ENCODE results near the gene RFTN1. TPM values are rescaled to one million over a fixed set of nuclear protein-coding genes. Genes with fewer than 3 reads are reported as not detected.

The RFTN1 gene
- polyA plus RNA-seq, 2 of the 4 experiments (the other 2 are of a cell fraction) = 1.8 to 3.7 TPM

- Histone ChIP-seq H3K4me2 (no peak overlapping the region), H3K4me1 (no peaks in the 10 kb centered on the region), H3K27ac (no peak overlapping the region), H3K4me3 (no peak overlapping the region), H3K9me3 (no peaks in the 10 kb centered on the region)
- ATAC-seq (no peak), DNase-seq (ENCODE audit: low read depth in 1 of 2, low spot score in 1 of 2) (no peak), FAIRE-seq (no peak)
- POLR2A ChIA-PET = no interaction called here
- TF ChIP-seq ZC3H11A (IDR thresholded peaks at IDR 0.05) (no peak), CBX8 (IDR thresholded peaks at IDR 0.05) (no peak), TFCP2L1 (CRISPR knock-in tag; IDR thresholded peaks at IDR 0.05) (no peak), KDM1A (IDR thresholded peaks at IDR 0.05; ENCODE audit: low read depth) (no peak), ZNF302 (CRISPR knock-in tag; IDR thresholded peaks at IDR 0.05) (no peak), MAZ (IDR thresholded peaks at IDR 0.05; ENCODE audit: borderline replicate concordance, low read depth, low read length) (no peak), RCOR1 (IDR thresholded peaks at IDR 0.05; ENCODE audit: low read depth, low read length) (no peak), HOXB13 (CRISPR knock-in tag; IDR thresholded peaks at IDR 0.05; ENCODE audit: low read depth) (no peak), FOSL2 (IDR thresholded peaks at IDR 0.05) (no peak), FOSL2 (CRISPR knock-in tag; IDR thresholded peaks at IDR 0.05) (no peak), HDAC2 (IDR thresholded peaks at IDR 0.05) (no peak), RAD21 (conservative IDR thresholded peaks at IDR 0.05 in 1 of 2, IDR thresholded peaks at IDR 0.05 in 1 of 2) (no peak), RFX5 (IDR thresholded peaks at IDR 0.05) (no peak), MYC (IDR thresholded peaks at IDR 0.05; ENCODE audit: borderline replicate concordance, low read length) (no peak), RARB (CRISPR knock-in tag; IDR thresholded peaks at IDR 0.05) (no peak), NR3C1 (IDR thresholded peaks at IDR 0.05) (no peak), ELK1 (IDR thresholded peaks at IDR 0.05; ENCODE audit: low read depth, low read length) (no peak), JUN (IDR thresholded peaks at IDR 0.05) (no peak)
- 61% methylated on average over 3 of the region's 3 CpGs for WGBS (ENCODE audit: missing lambda C conversion rate)
- CTCF ChIA-PET = interaction anchor here (1.4 to 3.0 kb wide), 2 partner anchors 10 to 29 kb away, joined by 4 to 10 read pairs; no protein-coding TSS in a partner anchor
Measured at GRCh38 chr3:16506451-16506850, 7.0 kb downstream of the RFTN1 start.

- Histone ChIP-seq H3K4me3 (no peak overlapping the region), H3K27ac (no peak overlapping the region), H3K4me1 (no peaks in the 10 kb centered on the region), H3K4me2 (no peak overlapping the region), H3K9me3 (no peaks in the 10 kb centered on the region)
- 59% methylated on average over 4 of the region's 4 CpGs for WGBS (ENCODE audit: missing lambda C conversion rate)
- FAIRE-seq (no peak), DNase-seq (ENCODE audit: low read depth in 1 of 2, low spot score in 1 of 2) (no peak), ATAC-seq (no peak)
- ChIA-PET POLR2A (no interaction called here), CTCF (interaction anchor here (1.1 to 1.9 kb wide), 6 partner anchors 8 to 214 kb away, joined by 3 to 8 read pairs (median 4); no protein-coding TSS in a partner anchor)
- TF ChIP-seq FOSB (CRISPR knock-in tag; IDR thresholded peaks at IDR 0.05) (no peak), KDM1A (IDR thresholded peaks at IDR 0.05; ENCODE audit: low read depth) (no peak), MAX (IDR thresholded peaks at IDR 0.05) (no peak), RFX5 (IDR thresholded peaks at IDR 0.05) (no peak), CTCF (IDR thresholded peaks at IDR 0.05) (no peak), REST (IDR thresholded peaks at IDR 0.05) (no peak), CHD2 (IDR thresholded peaks at IDR 0.05; ENCODE audit: low read length, partially characterized antibody) (no peak), JUN (IDR thresholded peaks at IDR 0.05) (no peak), BHLHE40 (IDR thresholded peaks at IDR 0.05; ENCODE audit: low read depth, low read length) (no peak), RARB (CRISPR knock-in tag; IDR thresholded peaks at IDR 0.05) (no peak), EP300 (IDR thresholded peaks at IDR 0.05) (no peak), EHMT2 (IDR thresholded peaks at IDR 0.05; ENCODE audit: low read depth) (no peak), JUNB (IDR thresholded peaks at IDR 0.05) (no peak), ELK1 (IDR thresholded peaks at IDR 0.05; ENCODE audit: low read depth, low read length) (no peak), USF2 (IDR thresholded peaks at IDR 0.05) (no peak), TFCP2L1 (CRISPR knock-in tag; IDR thresholded peaks at IDR 0.05) (no peak), NFE2L2 (conservative IDR thresholded peaks at IDR 0.05; ENCODE audit: low read length) (no peak), FOXS1 (CRISPR knock-in tag; IDR thresholded peaks at IDR 0.05) (no peak), NPAS2 (CRISPR knock-in tag; IDR thresholded peaks at IDR 0.05; ENCODE audit: borderline replicate concordance) (no peak), CBX8 (IDR thresholded peaks at IDR 0.05) (no peak)
Measured at GRCh38 chr3:16504692-16505091, 8.8 kb downstream of the RFTN1 start.
